ENCODE measurements around the gene CC2D2A.

The CC2D2A gene

DNA sequence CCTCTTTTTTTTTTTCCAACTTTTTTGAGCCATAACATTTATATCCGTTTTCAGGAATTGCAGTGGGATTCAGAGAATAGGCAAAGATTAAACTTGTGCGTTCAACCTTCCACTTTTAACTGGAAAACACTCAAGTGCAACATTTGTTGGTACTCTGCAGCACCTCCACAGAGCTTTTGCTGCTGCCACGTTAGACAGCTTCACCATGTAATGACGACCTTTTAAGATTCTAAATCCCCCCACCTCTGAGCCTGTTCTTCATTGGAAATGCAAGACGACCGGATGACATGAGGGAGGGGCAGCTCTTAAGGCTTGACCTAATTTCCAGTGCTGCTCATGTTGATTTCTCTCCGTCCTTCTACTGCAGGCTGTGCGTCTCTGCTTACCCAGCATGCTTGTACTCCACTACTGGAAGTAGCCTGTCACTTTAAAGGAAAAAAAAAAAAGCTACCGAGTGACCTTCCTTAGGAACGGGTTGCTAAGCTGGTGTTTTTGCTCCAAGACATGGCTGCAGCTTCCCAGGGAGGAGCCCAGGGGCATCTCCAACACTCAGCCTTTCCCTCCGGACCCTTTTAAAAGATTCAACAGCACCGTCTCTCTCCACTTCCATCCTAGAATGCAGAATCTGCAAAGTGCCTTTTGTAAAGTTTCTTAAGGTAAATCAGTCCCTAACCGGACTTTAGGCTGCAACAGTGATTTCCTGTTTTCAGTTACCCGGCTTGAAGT lies at the start of gene CC2D2A:
Gene CC2D2A (plus strand): TSS at position 481 of the 726 bp plus-strand sequence. CDS start 6,051 bp downstream, outside the sequence.
- DNase-seq (ENCODE audit: low spot score) = no peak

DNA sequence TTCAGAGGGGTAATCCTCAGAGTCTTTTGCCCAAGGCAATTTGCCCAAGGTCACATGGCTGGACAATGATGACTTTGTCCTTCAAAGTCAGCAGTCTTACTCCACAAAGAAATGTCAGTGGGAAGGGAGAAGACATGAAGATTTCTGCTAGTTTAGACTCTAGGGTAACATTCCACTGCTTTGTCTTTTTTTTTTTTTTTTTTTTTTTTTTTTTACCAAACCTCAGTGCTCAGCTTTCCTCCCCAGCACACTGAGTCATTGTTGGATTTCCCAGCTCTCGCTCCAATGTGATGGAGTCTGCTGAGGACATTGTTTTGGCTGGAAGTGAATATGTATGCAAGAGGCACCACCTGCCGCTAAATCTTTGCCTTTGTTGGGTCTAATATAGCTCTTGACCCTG lies 49.0 kb upstream of the CC2D2A start:
- DNase-seq (ENCODE audit: low spot score) = no peak

DNA sequence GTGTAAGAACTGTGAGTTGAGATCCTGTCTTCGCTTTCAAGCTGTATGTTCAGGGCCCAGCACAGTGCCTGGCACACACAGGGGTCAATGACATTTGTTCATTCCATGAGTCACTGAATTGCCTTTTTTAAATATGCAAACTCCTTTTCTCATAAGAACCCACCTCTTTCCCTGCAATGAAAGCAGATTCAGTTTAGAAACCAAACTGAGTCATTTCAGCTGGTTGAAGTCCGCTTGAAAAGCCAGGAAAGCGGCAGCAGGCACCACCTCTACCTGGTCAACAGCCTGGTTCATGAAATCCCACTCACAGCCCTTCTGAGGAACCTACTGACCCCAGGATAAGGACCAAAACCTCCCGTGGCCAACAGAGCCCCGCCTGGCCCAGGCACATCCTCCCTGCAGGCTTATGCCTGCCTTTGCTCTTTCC lies 46.4 kb upstream of the CC2D2A start:
- no peak for DNase-seq (ENCODE audit: low spot score)

DNA sequence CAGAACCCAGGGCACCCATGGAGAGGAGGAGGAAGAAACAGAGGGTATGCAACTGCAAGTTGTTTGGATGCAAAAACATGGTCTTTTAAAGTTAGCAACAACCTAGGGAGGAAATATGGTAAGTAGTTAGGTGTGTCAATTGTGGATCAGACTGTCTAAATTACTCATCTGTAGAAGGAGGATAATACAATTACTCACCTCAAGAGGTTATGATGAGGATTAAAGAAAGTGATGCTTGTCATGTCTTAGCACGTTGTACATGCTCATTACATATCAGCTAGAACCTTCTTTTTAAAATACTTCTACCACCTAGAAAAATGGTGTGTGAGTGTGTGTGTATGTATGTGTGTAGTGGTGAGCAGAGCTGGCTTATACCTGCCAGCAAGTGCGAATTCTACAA lies 44.2 kb upstream of the CC2D2A start:
- DNase-seq (ENCODE audit: low spot score) = no peak

DNA sequence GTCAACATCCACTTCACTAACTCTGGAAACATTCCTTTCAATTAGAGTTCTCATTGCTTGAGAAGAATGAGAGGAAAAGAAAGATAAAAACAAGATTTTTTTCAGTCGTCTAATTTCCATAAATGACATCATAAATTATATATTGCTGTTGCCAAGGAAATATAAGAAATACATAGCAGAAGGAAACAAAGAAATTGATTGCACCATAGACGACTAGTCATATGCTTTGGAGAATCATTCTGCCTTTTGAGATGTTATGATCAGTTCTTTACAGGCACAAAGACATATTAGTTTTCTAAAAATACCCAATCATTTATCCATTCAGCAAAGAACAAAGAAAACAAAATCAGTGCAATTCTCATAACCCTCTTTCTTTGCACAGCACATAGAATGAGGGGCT lies 42.5 kb upstream of the CC2D2A start:
- DNase-seq (ENCODE audit: low spot score) = no peak

DNA sequence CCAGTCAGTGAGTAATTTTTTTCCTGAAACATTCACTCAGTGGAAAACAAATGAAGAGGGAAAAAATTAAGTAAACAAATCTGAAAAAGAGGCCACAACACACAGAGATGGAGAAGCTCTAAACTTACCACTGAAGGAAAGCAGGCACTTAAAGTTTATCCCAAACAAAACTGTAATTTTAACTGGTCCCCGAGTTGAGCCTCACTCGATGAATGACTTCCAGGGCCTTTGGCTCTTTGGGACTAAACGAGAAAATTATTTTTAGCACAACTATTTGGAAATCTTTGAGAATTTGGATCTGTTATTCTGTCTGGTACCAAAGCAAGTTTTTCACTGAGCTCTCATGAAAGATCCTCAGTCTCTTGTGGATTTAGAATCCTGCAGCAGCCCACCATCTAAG lies 42.0 kb upstream of the CC2D2A start, which contains the start of gene C1QTNF7:
Gene C1QTNF7 (plus strand): TSS at position 333 of the 400 bp plus-strand sequence. CDS start 7,711 bp downstream, outside the sequence.
- DNase-seq (ENCODE audit: low spot score) = no peak

DNA sequence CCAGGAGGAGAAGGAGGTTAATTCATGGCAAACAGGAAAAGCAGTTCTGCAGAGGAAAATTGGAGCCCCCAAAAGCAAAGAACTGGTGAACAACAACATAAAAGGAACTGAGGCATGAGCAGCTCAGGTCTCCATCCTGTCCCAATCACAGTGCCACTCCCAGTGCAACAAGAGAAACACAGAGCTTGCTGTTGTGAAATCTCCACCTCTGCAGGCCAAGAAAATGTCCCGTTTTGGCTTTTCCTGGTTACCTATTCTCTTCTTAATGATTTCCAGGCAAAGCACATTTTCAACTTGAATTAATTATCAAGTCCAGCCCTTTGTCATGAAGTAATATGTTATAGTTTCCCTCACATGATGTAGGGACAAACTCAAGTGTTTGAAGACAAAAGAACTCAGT lies 41.1 kb upstream of the CC2D2A start:
- DNase-seq (ENCODE audit: low spot score) = no peak

DNA sequence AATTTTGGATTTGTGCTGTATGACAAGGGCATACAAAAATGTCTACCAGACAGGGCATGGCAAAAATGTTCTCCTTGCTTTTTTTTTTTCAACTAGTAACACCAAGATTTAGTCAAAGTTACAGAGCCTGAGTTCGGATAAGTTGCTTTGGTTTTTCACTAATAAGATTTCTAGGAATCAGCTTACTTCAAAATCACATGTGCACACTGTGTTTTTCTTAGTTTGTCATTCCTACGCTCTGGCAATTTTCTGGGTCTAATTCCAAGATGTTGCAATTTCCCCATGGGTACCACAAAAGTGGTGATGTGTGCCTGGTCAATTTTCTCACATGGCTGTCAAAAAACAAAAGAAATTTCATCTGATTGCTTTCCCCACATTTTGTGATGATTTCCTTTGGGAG lies 35.6 kb upstream of the CC2D2A start:
- DNase-seq (ENCODE audit: low spot score) = no peak

DNA sequence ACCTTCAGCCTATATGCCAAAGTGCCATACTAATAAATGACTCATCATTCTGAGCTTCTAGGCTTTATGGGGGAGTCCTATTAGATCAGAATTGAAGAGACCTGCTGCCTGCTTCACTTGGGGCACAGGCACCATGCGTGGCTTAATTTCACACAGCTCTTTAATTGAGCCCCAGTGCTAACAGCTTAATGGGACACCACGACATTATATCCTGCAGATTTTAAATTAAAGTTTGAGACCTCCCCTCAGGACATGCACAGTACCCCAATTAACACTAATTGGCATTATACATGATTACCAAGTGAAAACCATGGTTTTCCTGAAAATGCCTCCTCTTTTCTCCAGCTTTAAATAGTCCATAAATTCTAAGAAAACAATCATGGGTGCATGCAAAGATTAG lies 35.0 kb upstream of the CC2D2A start:
- DNase-seq (ENCODE audit: low spot score) = no peak

DNA sequence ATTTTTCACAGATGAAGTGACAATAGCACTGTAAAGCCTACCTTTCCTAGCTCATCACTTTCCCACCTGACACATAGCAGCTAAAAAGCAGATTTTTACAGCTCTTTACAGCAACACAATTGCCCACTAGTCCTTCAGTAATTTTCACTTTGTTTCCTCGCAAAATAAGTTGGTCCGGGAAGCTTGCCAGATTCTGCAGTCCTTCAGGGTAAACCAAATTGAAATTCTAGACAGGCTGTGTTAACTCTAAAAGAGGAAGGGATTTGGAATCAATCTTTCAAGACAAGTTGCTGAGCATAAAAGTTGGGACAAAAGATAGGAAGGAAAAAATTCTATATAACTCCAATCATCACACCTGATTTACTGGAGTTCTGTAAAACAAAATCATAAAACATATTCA lies 33.2 kb upstream of the CC2D2A start:
- peak; percentile 47 for DNase-seq (ENCODE audit: low spot score)

DNA sequence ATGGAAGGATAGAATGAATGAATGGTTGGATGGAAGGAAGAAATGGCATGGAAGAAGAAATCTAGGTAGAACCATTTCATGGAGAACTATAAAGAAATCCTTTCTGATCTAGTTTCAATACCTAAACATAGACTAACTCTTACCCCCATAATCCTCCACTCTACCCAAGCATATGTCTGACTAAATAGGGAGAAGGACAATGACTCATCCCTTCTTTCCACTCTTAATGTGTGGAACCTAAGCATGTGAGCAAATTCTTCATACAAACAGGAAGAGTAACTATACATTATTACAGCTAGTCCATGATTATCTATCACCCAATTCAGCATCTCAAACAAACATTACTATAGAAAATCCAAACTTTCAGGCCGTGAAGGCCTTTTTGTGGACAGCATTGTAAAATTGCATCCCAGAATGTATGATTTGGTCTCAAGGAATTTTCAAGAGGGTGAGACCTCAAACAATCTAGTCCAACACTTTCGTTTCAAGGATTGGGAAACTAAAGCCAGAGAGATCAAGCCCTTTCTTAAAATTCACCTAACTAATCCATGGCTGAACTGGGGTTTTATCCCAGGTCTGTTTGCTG lies 30.6 kb upstream of the CC2D2A start:
- no peak for DNase-seq (ENCODE audit: low spot score)

DNA sequence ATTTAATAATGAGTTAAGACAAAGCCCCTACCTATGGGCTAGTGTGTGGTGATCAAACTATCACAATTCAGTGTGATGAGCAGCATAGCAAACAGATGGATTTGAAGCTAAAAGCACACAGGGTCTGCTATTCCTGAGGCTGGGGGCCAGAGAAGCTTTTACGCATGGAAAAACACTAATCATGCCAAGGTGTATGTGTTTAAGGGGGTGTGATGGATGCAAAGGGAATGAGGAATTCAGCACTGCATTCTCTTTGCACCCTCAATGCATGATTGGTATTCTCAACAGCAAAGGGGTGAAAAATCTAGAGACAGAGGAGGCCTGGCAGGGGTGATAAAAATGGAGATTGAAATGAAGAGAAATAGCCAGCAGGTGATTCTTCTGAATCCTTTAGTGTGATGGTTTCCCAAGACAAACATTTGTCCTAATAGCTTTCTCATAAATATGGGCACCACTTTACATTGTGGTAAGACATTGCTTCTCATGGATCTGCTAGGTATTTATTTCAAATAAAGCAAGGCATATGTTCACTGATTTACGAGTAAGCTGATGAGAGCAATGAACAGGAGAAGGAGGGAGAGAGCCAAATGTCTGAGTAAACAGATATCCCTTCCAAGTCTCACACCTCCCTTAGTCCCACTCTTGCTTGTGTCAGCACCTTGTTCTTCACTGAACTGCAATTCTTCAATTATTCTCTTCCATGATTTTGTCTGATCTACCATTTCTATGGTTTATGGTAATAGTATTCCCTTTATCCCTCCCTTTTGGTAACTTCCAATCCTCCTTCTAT lies 26.1 kb upstream of the CC2D2A start:
- DNase-seq (ENCODE audit: low spot score) = no peak

DNA sequence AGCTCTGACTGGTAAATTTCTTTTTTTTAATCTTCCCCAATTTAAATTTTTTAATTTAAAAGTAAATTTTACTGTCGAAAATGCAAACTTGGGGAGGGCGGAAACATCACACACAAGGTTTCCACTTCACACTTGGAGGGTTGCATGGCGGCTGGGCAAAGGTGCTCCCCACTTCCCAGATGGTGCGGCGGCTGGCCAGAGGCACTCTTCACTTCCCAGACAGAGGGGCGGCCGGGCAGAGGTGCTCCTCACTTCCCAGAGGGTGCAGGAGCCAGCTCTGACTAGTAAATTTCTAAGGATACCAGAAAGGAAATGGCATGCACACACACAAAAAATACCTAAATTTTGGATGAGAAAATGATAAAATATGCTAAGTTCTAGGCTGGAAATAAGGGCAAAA lies 25.4 kb upstream of the CC2D2A start:
- no peak for DNase-seq (ENCODE audit: low spot score)

DNA sequence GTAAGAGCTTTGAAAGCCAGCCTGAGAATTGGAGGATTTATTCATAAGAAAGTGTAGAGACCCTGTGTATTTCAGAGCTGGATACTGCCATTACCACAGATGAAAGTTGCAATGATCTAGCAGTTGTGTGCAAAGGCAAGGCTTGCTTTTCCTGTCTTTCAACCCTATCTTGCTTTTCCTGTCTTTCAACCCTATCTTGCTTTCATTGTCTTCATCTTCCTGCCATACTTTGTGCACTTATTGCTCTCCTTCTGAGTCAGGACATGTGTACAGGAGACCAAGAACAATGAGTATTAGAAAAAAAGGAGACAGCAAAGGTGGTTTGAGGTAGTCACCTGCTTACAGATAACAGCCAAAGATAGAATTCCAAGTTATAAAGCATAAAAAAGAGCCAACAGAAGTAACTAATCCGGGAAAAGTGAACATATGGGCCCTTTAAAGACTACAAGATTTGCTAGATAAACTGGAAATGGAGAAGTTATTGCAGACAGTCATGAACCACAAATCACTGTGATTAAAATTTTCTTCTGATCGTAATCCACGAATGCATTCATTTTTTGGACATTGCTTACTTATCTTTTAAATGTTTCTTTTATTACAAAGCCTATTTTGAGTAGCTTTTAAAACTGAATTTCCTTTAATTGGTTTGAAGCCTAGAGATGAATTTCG lies 24.7 kb upstream of the CC2D2A start:
- no peak for DNase-seq (ENCODE audit: low spot score)

DNA sequence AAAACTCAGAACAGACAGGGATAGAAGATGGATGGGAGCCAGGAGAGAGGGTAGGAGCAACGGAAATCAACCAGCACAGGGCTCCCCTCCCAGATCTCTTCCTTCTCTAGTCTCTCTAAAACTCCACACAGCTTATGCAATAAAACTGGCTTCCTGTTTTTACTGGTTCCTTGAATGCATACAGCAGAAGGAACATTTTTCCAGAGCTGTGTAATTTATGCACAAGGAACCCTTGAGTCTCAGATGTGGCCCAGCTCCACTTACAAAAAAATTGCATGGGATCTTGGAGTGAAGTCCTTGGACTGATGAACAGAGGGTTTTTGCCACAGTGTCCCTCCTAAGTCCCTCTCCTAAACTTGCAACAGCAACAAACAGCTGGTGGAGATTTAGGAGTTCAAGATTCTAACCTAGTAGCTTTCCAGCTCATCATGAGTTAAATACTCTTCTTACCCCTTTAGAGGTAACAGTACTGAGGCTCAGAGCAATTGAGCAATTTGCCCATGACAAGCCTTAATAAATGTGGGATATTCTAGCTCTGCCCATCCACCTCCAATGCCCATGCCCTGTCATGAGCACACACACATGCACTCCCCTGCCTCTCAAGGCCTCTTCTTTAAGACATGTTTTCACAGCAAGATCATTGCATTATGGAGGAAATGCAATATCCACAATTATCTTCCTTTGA lies 18.4 kb upstream of the CC2D2A start:
- no peak for DNase-seq (ENCODE audit: low spot score)

DNA sequence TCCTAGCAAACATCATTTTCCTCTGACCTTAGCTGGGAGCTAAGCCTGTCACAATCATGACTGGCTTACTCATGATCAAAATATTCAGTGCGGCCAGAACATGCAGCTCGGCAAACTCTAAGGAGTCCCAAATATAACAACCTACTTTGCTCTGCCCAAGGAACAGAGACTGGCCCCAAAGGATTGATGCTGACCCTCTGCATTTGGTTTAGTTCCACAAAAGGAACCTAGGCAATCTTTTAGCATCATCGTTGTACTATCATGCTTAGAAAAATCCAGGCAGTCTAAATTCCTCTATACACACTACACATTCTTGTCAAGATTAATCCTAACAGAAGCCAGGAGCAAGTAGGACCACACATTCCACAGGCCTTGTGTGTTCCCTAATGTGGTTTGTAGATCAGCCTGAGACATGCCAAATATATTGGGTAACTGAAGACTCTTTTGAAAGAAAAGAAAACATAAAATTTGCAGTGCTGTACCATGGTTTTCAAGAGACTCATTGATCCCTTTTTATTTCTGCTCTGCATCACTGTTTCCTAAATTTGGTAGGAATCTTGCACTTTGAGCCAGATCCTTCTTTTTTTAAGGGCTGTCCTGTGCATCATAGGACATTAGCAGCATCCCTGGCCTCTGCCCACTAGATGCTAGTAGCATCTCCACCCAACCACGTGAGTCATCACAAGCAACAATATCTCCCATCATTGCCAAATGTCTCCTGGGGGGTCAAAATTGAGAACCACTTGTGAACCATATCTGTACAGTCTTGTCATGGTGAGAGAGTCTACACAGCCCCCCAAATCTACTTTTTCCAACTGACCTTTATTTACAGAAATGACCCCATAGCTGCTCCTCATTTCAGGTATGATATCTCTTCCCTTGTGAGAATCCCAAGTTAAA lies 17.6 kb upstream of the CC2D2A start:
- no peak for DNase-seq (ENCODE audit: low spot score)

DNA sequence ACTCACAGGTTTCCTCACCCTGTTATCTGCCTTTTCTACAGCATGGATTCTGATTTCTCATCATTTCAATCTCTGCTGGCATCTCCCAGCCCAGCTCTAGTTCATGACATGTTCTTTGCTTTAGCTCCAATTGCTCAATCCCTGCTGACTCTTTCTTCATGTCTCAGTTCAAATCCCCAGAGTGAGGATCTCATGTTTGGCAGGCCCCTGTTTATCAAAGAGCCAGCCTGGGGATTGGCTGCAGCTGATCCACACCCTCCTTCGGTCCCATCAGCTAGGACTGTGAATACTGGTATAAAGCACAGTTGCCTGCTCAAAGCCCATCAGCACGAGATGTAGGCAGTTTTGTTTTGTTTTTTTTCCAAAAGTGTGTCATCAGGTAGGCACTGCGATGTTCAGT lies 14.4 kb upstream of the CC2D2A start:
- no peak for DNase-seq (ENCODE audit: low spot score)

DNA sequence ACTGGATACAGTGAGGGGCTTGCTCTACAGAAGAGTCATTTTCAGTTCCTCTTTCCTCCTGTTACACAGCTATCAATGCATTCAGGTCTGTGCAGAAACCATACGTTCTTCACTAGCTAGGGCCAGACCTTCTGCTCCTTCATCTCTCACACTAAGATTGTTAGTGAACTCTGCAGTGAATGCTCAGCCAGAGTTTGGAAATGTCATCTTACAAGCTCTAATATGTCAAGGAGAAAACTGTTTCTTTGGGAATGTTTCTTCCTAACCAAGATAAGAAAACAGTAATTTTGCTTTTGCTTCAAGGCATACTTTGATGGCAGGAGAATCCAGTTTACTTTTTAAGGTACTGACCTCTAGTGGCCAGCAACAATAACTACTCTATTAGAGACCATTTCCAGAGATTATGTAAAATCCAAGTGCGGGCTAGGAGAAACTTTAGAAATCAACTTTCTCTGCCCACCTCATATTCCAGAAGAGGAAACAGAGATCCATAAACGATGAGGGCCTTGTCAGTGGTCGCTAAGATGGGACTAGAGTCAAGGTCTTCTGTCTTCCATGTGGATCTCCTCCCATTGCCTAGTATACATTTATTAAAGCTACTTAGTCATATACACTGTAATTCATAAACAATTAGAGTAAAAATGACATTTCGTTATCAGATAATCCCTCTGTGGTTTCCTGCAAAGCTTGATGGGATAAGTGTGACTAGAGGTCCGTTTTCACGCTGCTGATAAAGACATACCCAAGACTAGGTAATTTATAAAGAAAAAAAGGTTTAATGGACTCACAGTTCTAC lies 12.1 kb upstream of the CC2D2A start:
- DNase-seq (ENCODE audit: low spot score) = peak; percentile 49

DNA sequence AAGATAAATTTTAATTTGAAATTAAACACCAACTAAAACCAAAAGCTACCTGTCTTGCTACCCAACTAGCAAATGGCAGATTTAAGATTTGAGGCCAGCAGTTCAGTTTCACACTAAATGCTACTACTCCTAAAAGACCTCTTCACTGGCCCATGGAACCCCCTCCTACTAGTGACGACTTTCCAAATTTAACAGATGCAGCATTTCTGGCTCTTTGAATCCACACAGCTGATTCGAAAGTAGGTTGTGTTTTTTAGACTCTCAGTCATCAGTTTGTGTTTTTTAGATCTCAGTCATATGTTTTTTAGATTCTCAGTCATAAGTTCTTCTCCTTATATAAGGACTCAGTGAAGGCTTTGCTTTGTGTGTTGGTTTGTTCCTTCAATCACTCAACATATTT lies 11.1 kb upstream of the CC2D2A start:
- DNase-seq (ENCODE audit: low spot score) = no peak

DNA sequence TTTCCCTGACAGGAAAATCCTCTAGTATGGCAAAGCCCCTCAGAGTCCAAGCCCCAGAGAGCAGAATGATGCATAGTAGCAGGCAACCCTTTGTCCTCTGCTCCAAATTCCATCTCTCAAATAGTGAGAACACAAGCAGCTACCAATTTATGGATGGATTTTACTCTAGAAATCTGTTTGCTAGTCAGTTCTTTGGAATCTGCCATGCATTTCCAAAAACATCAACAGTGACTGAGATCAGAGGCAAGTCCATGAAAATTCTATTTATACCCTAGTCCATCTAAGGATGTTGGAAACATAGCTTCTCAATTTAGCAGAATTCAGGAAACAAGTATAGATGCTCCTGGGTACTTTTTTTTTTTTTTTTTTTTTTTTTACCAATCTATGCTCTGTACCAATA lies 10.0 kb upstream of the CC2D2A start:
- DNase-seq (ENCODE audit: low spot score) = no peak

All from putamen (tissue), 1 donor.